ENCODE results near the gene BRICD5. TPM values are rescaled to one million over a fixed set of nuclear protein-coding genes. Genes with fewer than 3 reads are reported as not detected.

Gene BRICD5
- total RNA-seq, 2 donors from 2014 or later, result 6.2 to 23.7 TPM

GRCh38 chr16:2195322-2196161, 15.1 kb downstream of the BRICD5 start:
- ATAC-seq (no peak), DNase-seq (ENCODE audit: low spot score) (no peak)
- H3K27me3 Mint-ChIP-seq, result peaks cover 7 to 18% of the 10 kb centered on the region in 2 donors
- H3K36me3 Mint-ChIP-seq, result no peaks in the 10 kb centered on the region
- H3K4me1 Mint-ChIP-seq (ENCODE audit: low read depth in 2 of 2), result no peaks in the 10 kb centered on the region
- no peak overlapping the region for H3K27ac Mint-ChIP-seq
- no peaks in the 10 kb centered on the region for H3K9me3 Mint-ChIP-seq
- H3K4me3 Mint-ChIP-seq, result no peak overlapping the region

GRCh38 chr16:2194852-2195321, 15.8 kb downstream of the BRICD5 start:
- peaks cover 7 to 18% of the 10 kb centered on the region in 2 donors for H3K27me3 Mint-ChIP-seq
- H3K4me1 Mint-ChIP-seq (ENCODE audit: low read depth in 2 of 2), result no peaks in the 10 kb centered on the region
- H3K27ac Mint-ChIP-seq, result no peak overlapping the region
- no peaks in the 10 kb centered on the region for H3K9me3 Mint-ChIP-seq
- H3K4me3 Mint-ChIP-seq, result no peak overlapping the region
- ATAC-seq, result peak in 1 of 2 donors; percentile 44
- no peaks in the 10 kb centered on the region for H3K36me3 Mint-ChIP-seq
- no peak for DNase-seq (ENCODE audit: low spot score)

- H3K9me3 Mint-ChIP-seq, result no peaks in the 10 kb centered on the region
- H3K36me3 Mint-ChIP-seq, result no peaks in the 10 kb centered on the region
- no peak overlapping the region for H3K4me3 Mint-ChIP-seq
- no peak overlapping the region for H3K27ac Mint-ChIP-seq
- no peak for DNase-seq (ENCODE audit: low spot score)
- H3K27me3 Mint-ChIP-seq, result peaks cover 7 to 18% of the 10 kb centered on the region in 2 donors
- ATAC-seq, result no peak
- H3K4me1 Mint-ChIP-seq (ENCODE audit: low read depth in 2 of 2), result no peaks in the 10 kb centered on the region
Observed at GRCh38 chr16:2194166-2194834, 16.4 kb downstream of the BRICD5 start.

- no peaks in the 10 kb centered on the region for H3K36me3 Mint-ChIP-seq
- DNase-seq (ENCODE audit: low spot score) (no peak), ATAC-seq (no peak)
- H3K4me1 Mint-ChIP-seq (ENCODE audit: low read depth in 2 of 2), result no peaks in the 10 kb centered on the region
- H3K27ac Mint-ChIP-seq, result no peak overlapping the region
- H3K9me3 Mint-ChIP-seq, result no peaks in the 10 kb centered on the region
- H3K4me3 Mint-ChIP-seq, result no peak overlapping the region
- H3K27me3 Mint-ChIP-seq, result peaks cover 0 to 8% of the 10 kb centered on the region in 2 donors
Observed at GRCh38 chr16:2191446-2191706, 19.3 kb downstream of the BRICD5 start.

DNA sequence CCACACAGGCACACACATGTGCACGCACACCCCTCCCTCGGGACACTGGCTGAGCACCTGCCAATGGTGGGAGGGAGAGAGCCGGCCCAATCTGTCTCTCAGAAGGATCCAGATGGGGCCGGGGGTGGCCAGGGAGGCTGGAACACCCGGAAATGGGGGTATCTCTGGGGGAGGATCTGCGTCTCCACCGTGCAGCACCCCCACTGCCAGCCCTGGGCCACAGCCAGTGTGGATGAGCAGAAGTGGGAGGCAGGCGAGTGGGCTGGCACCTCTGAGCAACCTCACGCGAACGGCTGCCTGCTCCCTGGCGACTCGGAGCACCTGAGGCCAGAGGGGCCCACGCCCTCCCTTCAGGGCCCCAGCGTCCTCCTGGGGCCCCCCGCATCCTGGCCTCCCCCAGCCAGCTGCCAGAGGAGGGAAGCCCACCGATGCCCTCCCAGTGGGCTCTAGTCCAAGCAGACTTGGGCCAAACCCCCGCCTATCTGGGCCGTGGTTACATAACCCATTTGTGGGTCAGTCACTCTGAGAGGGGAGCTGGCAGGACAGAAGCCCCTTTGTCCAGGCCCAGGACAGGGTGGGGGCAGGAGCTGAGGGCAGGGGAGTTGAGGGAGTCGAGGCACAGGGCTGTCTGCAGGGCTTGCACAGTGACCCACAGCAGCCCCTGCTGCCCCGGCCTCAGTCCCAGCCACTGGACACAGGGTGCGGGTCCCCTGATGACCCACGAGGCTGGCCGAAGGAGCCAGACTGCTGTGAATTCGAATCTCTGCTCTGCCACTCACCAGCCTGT, 19.8 kb downstream of the BRICD5 start:
- H3K27me3 Mint-ChIP-seq, result peaks cover 0 to 8% of the 10 kb centered on the region in 2 donors

DNA sequence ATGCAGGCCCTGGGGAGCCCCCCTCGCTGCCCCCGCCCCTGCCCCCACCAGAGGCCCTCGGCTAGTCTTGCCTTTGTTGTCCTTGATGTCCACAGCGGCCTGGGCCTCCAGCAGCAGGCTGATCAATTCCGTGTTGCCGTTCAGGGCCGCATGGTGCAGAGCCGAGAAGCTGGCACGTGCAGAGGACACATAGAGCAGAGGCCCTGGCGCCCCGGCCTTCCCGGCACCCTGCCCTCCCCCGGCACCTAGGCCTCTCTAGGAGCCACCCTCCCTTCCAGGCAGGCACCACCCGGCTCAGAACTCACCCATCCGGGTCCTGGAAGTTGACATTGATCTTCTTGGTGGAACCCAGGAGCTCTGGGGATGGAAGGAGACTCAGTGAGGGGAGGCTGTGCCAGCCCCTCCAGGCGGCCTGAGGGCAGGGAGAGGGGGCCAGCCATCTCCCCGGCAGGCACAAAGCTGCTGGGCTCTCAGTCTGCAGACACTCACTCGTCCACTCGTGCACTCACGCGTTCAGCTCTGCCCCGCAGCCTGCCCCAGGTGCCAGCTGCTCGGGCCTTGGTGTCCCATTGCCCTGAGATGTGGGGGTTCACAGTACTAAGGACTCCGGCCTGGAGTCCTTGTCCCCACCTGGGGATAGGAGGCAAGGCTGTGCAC, 20.5 kb downstream of the BRICD5 start:
- Mint-ChIP-seq H3K27ac (no peak overlapping the region), H3K9me3 (no peaks in the 10 kb centered on the region), H3K27me3 (peaks cover 0 to 8% of the 10 kb centered on the region in 2 donors), H3K36me3 (no peaks in the 10 kb centered on the region), H3K4me1 (ENCODE audit: low read depth in 2 of 2) (no peaks in the 10 kb centered on the region), H3K4me3 (no peak overlapping the region)
- DNase-seq (ENCODE audit: low spot score) (no peak), ATAC-seq (no peak)

More for the DNA sequence above, 19.8 kb downstream of the BRICD5 start:
- Mint-ChIP-seq H3K9me3 (no peaks in the 10 kb centered on the region), H3K27ac (no peak overlapping the region), H3K36me3 (no peaks in the 10 kb centered on the region), H3K4me1 (ENCODE audit: low read depth in 2 of 2) (no peaks in the 10 kb centered on the region), H3K4me3 (no peak overlapping the region)
- ATAC-seq (no peak), DNase-seq (ENCODE audit: low spot score) (no peak)

DNA sequence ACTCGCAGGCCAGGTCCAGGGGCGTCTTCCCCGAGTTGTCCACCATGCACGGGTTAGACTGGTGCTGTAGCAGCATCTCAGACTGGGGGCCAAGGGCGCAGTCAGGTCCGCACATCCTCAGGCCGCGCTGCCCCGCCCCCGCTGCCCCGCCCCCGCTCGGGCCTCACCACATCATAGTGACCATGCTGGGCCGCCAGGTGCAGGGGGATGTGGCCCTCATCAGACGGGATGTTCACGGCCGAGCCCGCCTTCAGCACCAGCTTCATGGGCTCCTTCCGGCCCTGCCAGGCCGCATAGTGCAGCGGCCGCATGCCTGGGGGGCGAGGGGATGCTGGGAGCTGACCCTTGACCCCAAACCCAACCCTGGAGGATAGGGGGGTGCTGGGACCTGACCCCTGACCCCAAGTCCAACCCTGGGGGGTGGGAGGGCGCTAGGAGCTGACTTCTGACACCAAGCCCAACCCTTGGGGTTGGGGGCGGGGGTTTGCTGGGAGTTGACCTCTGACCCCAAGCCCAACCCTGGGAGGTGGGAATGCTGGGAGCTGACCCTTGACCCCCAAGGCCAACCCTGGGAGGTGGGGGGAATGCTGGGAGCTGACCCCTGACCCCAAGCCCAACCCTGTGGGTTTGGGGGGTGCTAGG, 21.3 kb downstream of the BRICD5 start:
- H3K9me3 Mint-ChIP-seq, result no peaks in the 10 kb centered on the region
- no peak overlapping the region for H3K4me3 Mint-ChIP-seq
- ATAC-seq (no peak), DNase-seq (ENCODE audit: low spot score) (no peak)
- no peak overlapping the region for H3K27ac Mint-ChIP-seq
- no peaks in the 10 kb centered on the region for H3K36me3 Mint-ChIP-seq
- H3K4me1 Mint-ChIP-seq (ENCODE audit: low read depth in 2 of 2), result no peaks in the 10 kb centered on the region
- H3K27me3 Mint-ChIP-seq, result peaks cover 0 to 3% of the 10 kb centered on the region in 2 donors

DNA sequence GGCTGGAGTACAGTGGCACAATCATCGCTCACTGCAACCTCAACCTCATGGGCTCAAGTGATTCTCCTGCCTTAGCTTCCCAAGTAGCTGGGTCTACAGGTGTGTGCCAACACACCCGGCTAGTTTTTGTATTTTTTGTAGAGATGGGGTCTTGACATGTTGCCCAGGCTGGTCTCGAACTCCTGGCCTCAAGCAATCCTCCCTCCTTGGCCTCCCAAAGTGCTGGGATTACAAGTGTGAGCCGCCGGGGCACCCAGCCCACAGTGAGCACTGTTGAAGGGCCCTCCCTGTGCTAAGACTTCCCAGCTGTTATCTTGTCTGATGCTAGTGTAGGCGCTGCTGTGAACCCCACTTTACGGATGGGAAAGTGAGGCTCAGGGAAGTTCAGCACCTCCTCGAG, 22.3 kb downstream of the BRICD5 start:
- Mint-ChIP-seq H3K36me3 (no peaks in the 10 kb centered on the region), H3K27ac (no peak overlapping the region), H3K9me3 (no peaks in the 10 kb centered on the region), H3K4me1 (ENCODE audit: low read depth in 2 of 2) (no peaks in the 10 kb centered on the region), H3K4me3 (no peak overlapping the region), H3K27me3 (peaks cover 0 to 3% of the 10 kb centered on the region in 2 donors)
- DNase-seq (ENCODE audit: low spot score) (no peak), ATAC-seq (no peak)

GRCh38 chr16:2187212-2187611, 23.5 kb downstream of the BRICD5 start:
- Mint-ChIP-seq H3K9me3 (no peaks in the 10 kb centered on the region), H3K27ac (no peak overlapping the region), H3K4me3 (no peak overlapping the region), H3K4me1 (ENCODE audit: low read depth in 2 of 2) (peaks cover 0 to 2% of the 10 kb centered on the region in 2 donors), H3K36me3 (no peaks in the 10 kb centered on the region), H3K27me3 (no peaks in the 10 kb centered on the region)
- ATAC-seq (no peak), DNase-seq (ENCODE audit: low spot score) (no peak)

- H3K27me3 Mint-ChIP-seq, result no peaks in the 10 kb centered on the region
- DNase-seq (ENCODE audit: low spot score) (no peak), ATAC-seq (no peak)
- no peaks in the 10 kb centered on the region for H3K9me3 Mint-ChIP-seq
- no peaks in the 10 kb centered on the region for H3K36me3 Mint-ChIP-seq
- H3K27ac Mint-ChIP-seq, result no peak overlapping the region
- H3K4me3 Mint-ChIP-seq, result no peak overlapping the region
- H3K4me1 Mint-ChIP-seq (ENCODE audit: low read depth in 2 of 2), result peaks cover 0 to 4% of the 10 kb centered on the region in 2 donors
Observed at GRCh38 chr16:2186505-2186904, 24.2 kb downstream of the BRICD5 start.

GRCh38 chr16:2186064-2186463, 24.6 kb downstream of the BRICD5 start:
- Mint-ChIP-seq H3K9me3 (no peaks in the 10 kb centered on the region), H3K36me3 (no peaks in the 10 kb centered on the region), H3K4me1 (ENCODE audit: low read depth in 2 of 2) (peaks cover 0 to 4% of the 10 kb centered on the region in 2 donors), H3K27me3 (no peaks in the 10 kb centered on the region), H3K27ac (no peak overlapping the region), H3K4me3 (no peak overlapping the region)
- DNase-seq (ENCODE audit: low spot score) (no peak), ATAC-seq (no peak)

GRCh38 chr16:2184962-2185361, 25.7 kb downstream of the BRICD5 start:
- Mint-ChIP-seq H3K27ac (no peak overlapping the region), H3K4me3 (no peak overlapping the region), H3K4me1 (ENCODE audit: low read depth in 2 of 2) (peaks cover 0 to 4% of the 10 kb centered on the region in 2 donors), H3K27me3 (no peaks in the 10 kb centered on the region), H3K36me3 (no peaks in the 10 kb centered on the region), H3K9me3 (no peaks in the 10 kb centered on the region)
- no peak for DNase-seq (ENCODE audit: low spot score)
- ATAC-seq, result no peak

GRCh38 chr16:2184346-2184745, 26.3 kb downstream of the BRICD5 start:
- H3K27ac Mint-ChIP-seq, result no peak overlapping the region
- peak in 1 of 2 donors; percentile 2 for ATAC-seq
- no peaks in the 10 kb centered on the region for H3K9me3 Mint-ChIP-seq
- DNase-seq (ENCODE audit: low spot score), result no peak
- no peaks in the 10 kb centered on the region for H3K36me3 Mint-ChIP-seq
- no peak overlapping the region for H3K4me3 Mint-ChIP-seq
- no peaks in the 10 kb centered on the region for H3K27me3 Mint-ChIP-seq
- peaks cover 0 to 4% of the 10 kb centered on the region in 2 donors for H3K4me1 Mint-ChIP-seq (ENCODE audit: low read depth in 2 of 2)

Data from natural killer cell treated with Interleukin-12 subunit alpha and Interleukin-12 subunit beta and Interleukin-15 and Interleukin-18, amount 100 ng/mL, for 72 hours (primary cell).